OCI-LY3 (cell line): Measurements from ENCODE around the gene PACRG.

ENCODE experiments used
- H2AFZ ChIP-seq: fragments of 200-600, 300-600 bp; shearing (Covaris generic); 2 replicates; pipeline ENCODE4 v1.6.0; 2014; ENCODE audit warnings: antibody characterized with exemption, low read depth, low read length
- H3K27ac ChIP-seq: fragments of 200-600, 300-600 bp; sonication (generic); 2 replicates; pipeline ENCODE4 v1.5.1; 2014; ENCODE audit warnings: mild to moderate bottlenecking, low read length, moderate library complexity, mixed read lengths
- H3K27me3 ChIP-seq: fragments of 200-600, 300-600 bp; sonication (generic); 2 replicates; pipeline ENCODE4 v1.6.1; 2014; ENCODE audit warnings: low read depth, low read length, mixed read lengths
- H3K36me3 ChIP-seq: fragments of 200-600, 300-600 bp; sonication (generic); replicated peaks from 2 replicates; pipeline ENCODE3; 2014; ENCODE audit warnings: low read depth, low read length, mixed read lengths
- H3K4me1 ChIP-seq: fragments of 300-600, 200-600 bp; sonication (generic); 2 replicates; pipeline ENCODE4 v1.6.1; 2014; ENCODE audit warnings: low read length, mixed read lengths
- H3K4me2 ChIP-seq: fragments of 200-600, 300-600 bp; sonication (generic); 2 replicates; pipeline ENCODE4 v1.6.1; 2014; ENCODE audit warnings: low read length, mixed read lengths
- H3K4me3 ChIP-seq: fragments of 300-600, 200-600 bp; sonication (generic); 2 replicates; pipeline ENCODE4 v1.5.1; 2014; ENCODE audit warnings: antibody characterized with exemption, mild to moderate bottlenecking, low read length, moderate library complexity
- H3K79me2 ChIP-seq: fragments of 300-600, 200-600 bp; shearing (Covaris generic); 2 replicates; pipeline ENCODE4 v1.6.1; 2014; ENCODE audit warnings: mild to moderate bottlenecking, low read length, mixed read lengths
- H3K9ac ChIP-seq: fragments of 300-600, 200-600 bp; shearing (Covaris generic); 2 replicates; pipeline ENCODE4 v1.6.0; 2014; ENCODE audit warnings: mild to moderate bottlenecking, low read length, moderate library complexity
- H3K9me3 ChIP-seq: fragments of 200-600, 300-600 bp; shearing (Covaris generic); 2 replicates; pipeline ENCODE4 v1.6.1; 2014; ENCODE audit warnings: low read length, mixed read lengths; ENCODE audit not compliant: insufficient read depth
- H4K20me1 ChIP-seq: fragments of 200-600, 300-600 bp; sonication (generic); 2 replicates; pipeline ENCODE4 v1.6.1; 2016; ENCODE audit warnings: low read length, mixed read lengths; ENCODE audit not compliant: insufficient read depth
- EZH2phosphoT487 ChIP-seq: fragments of 200-600 bp; shearing (Covaris generic); IDR thresholded peaks from 2 replicates; pipeline ENCODE4 v1.6.1; 2018; ENCODE audit warnings: antibody characterized with exemption, mixed run types, low read depth
- TF ChIP-seq, protein P1 (sequence below): fragments of 200-600, 300-600 bp; sonication (generic); IDR thresholded peaks from 2 replicates; pipeline ENCODE4 v1.5.1; 2014; ENCODE audit warnings: antibody characterized with exemption, low read length, low read depth

The PACRG gene

DNA sequence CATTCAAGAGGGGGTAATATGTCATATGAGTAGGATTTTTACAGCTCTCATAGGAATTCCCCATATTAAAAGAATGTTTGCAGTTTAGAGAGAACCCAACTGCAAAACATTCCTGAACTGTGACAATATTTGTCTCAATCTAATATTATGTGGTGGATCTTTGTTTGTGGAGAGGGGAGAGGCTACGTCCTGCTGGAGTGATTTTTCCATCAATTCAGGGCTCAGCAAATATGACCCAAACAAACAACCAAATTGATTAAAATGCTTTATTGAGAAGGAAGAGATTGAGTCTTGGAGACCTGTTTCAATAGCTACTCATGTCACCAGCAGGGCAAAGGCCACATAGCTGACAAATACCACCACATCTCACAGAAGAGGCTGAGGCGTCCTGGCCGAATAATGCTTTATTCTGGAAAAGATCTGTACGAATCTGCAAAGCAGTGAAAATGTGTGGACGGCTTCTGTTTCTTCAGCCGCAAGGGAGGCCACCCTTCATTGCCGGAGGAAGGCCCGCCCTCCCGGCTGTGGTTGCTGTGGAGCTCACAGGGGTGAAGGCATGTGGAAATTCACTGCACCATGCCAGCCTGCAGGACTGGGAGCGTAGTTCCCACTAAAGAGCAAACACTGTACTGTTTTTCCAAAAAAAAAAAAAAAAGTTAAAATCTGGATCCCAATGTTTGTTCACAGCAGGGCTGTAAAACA is 597.1 kb downstream of the PACRG start:
- Histone ChIP-seq H3K9me3 (no peaks in the 10 kb centered on the region), H3K9ac (no peak overlapping the region), H2AFZ (no peak overlapping the region), H3K27me3 (peaks cover 5% of the 10 kb centered on the region; the same call in 1 of the 2 replicates), H3K4me2 (no peak overlapping the region), H3K27ac (no peak overlapping the region), H3K4me1 (no peaks in the 10 kb centered on the region), H3K36me3 (no peaks in the 10 kb centered on the region), H3K79me2 (no peaks in the 10 kb centered on the region), H3K4me3 (no peak overlapping the region), H4K20me1 (no peaks in the 10 kb centered on the region)
- TF ChIP-seq, protein P1, sequence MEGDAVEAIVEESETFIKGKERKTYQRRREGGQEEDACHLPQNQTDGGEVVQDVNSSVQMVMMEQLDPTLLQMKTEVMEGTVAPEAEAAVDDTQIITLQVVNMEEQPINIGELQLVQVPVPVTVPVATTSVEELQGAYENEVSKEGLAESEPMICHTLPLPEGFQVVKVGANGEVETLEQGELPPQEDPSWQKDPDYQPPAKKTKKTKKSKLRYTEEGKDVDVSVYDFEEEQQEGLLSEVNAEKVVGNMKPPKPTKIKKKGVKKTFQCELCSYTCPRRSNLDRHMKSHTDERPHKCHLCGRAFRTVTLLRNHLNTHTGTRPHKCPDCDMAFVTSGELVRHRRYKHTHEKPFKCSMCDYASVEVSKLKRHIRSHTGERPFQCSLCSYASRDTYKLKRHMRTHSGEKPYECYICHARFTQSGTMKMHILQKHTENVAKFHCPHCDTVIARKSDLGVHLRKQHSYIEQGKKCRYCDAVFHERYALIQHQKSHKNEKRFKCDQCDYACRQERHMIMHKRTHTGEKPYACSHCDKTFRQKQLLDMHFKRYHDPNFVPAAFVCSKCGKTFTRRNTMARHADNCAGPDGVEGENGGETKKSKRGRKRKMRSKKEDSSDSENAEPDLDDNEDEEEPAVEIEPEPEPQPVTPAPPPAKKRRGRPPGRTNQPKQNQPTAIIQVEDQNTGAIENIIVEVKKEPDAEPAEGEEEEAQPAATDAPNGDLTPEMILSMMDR: no peak
- TF ChIP-seq EZH2phosphoT487: no peak

DNA sequence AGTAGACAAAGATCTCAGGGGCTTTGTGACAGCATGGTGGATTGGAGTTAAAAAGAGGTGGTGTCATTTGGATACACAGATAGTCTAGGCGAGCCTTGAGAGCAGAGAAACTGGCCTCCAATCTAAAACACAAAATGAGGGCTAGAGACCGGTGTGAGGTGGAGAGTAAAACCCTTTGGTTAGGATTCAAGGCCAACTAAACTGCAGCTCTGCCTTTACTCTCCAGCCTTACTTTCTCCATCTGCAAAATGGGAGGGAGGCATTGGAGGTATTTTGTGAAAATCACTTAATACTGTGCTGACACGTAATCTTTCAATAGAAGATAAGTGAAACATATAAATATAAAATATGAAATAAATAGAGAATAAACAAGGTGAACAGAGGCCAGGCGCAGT is 597.6 kb downstream of the PACRG start:
- H2AFZ ChIP-seq: no peak overlapping the region
- H3K9me3 ChIP-seq: no peaks in the 10 kb centered on the region
- H3K9ac ChIP-seq: no peak overlapping the region
- H3K36me3 ChIP-seq: no peaks in the 10 kb centered on the region
- TF ChIP-seq, protein P1: no peak
- TF ChIP-seq EZH2phosphoT487: no peak
- H3K27ac ChIP-seq: no peak overlapping the region
- no peak overlapping the region for H3K4me2 ChIP-seq
- H3K4me1 ChIP-seq: no peaks in the 10 kb centered on the region
- H4K20me1 ChIP-seq: no peaks in the 10 kb centered on the region
- no peak overlapping the region for H3K4me3 ChIP-seq
- peaks cover 5% of the 10 kb centered on the region; the same call in 1 of the 2 replicates for H3K27me3 ChIP-seq
- H3K79me2 ChIP-seq: no peaks in the 10 kb centered on the region

DNA sequence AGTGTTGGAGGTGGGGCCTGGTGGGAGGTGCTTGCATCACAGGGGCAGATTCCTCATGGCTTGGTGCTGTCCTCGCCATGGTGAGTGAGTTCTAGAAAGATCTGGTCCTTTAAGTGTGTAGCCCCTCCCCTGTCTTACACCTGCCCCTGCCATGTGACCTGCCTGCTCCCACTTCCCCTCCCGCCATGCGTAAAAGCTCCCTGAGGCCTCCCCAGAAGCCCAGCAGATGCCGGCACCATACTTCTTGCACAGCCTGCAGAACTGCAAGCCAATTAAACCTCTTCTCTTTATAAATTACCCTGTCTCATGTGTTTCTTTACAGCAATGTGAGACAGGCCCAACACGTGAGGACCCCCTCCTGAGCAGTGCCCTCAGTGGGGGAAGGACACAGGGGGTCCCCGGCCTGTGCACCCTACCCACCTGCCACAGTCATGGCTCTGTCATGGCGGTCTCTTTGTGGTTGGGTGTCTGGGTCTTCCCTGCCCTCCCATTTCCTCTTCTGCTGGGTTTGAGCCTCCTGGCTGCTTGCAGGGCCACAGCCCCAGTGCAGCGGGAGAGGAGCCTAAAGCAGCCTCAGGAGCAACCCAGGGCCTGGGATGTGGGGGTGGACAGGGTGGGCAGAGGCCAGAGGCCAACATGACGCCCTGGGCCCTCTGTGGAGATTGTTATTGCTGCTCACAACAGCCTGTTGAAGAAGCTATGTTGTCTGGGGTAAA is 599.5 kb downstream of the PACRG start:
- Histone ChIP-seq H3K4me1 (no peaks in the 10 kb centered on the region), H4K20me1 (no peaks in the 10 kb centered on the region), H2AFZ (no peak overlapping the region), H3K27me3 (peaks cover 5% of the 10 kb centered on the region; the same call in 1 of the 2 replicates), H3K4me3 (no peak overlapping the region), H3K79me2 (no peaks in the 10 kb centered on the region), H3K9me3 (no peaks in the 10 kb centered on the region), H3K9ac (no peak overlapping the region), H3K36me3 (no peaks in the 10 kb centered on the region), H3K27ac (no peak overlapping the region), H3K4me2 (no peak overlapping the region)
- no peak for TF ChIP-seq EZH2phosphoT487
- TF ChIP-seq, protein P1: no peak

DNA sequence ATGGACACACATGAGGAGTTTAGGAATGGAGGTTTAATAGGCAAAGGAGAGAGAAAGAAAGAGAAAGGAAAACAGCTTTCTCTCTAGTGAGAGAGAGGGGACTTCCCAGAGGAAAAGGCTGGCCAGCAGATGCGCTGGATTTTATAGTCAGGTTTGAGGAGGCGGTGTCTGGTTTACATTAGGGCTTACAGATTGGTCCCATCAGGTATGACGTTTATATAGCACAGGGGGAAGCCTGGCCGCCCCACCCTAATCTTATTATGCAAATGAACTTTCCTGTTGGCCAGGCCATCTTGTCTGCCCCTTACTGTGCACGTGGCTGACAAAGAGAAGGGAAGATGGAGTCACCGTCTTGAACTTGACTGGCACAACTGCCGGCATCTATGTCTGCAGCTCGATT is 600.1 kb downstream of the PACRG start:
- Histone ChIP-seq H3K4me2 (no peak overlapping the region), H3K27me3 (peaks cover 5% of the 10 kb centered on the region; the same call in 1 of the 2 replicates), H3K9me3 (no peaks in the 10 kb centered on the region), H3K79me2 (no peaks in the 10 kb centered on the region), H2AFZ (no peak overlapping the region), H3K4me3 (no peak overlapping the region), H3K36me3 (no peaks in the 10 kb centered on the region), H3K9ac (no peak overlapping the region), H4K20me1 (no peaks in the 10 kb centered on the region), H3K27ac (no peak overlapping the region), H3K4me1 (no peaks in the 10 kb centered on the region)
- TF ChIP-seq, protein P1: no peak
- TF ChIP-seq EZH2phosphoT487: no peak
